Endodermal cell (in vitro differentiated cells): ENCODE results near the gene TMPRSS12. TPM values are rescaled to one million over a fixed set of nuclear protein-coding genes. Genes with fewer than 3 reads are reported as not detected.

ENCODE experiments used
- DNase-seq: peaks from one replicate; pipeline ENCODE4 v3.0.0-alpha.2; 2017
- H3K27ac ChIP-seq: 2 replicates; pipeline ENCODE4 v1.5.1; 2013; ENCODE audit warnings: mild to moderate bottlenecking, low read depth, low read length, moderate library complexity
- H3K27me3 ChIP-seq: 2 replicates; pipeline ENCODE4 v1.6.1; 2013; ENCODE audit warnings: mild to moderate bottlenecking, low read length, moderate library complexity; ENCODE audit not compliant: insufficient read depth, control insufficient read depth, poor library complexity, severe bottlenecking
- H3K36me3 ChIP-seq: 2 replicates; pipeline ENCODE4 v1.7.0; 2013; ENCODE audit warnings: mild to moderate bottlenecking, low read length, moderate library complexity; ENCODE audit not compliant: control insufficient read depth, insufficient read depth
- H3K4me1 ChIP-seq: one replicate; pipeline ENCODE4 v1.7.0; 2013; ENCODE audit warnings: low read length; ENCODE audit not compliant: control insufficient read depth, insufficient read depth
- H3K4me3 ChIP-seq: 2 replicates; pipeline ENCODE4 v1.5.1; 2013; ENCODE audit warnings: mild to moderate bottlenecking, low read length, moderate library complexity
- H3K9ac ChIP-seq: 2 replicates; pipeline ENCODE4 v1.6.1; 2013; ENCODE audit warnings: mild to moderate bottlenecking, low read length, moderate library complexity; ENCODE audit not compliant: poor library complexity, severe bottlenecking; ENCODE audit errors: extremely low read depth
- H3K9me3 ChIP-seq: 2 replicates; pipeline ENCODE4 v1.6.1; 2013; ENCODE audit warnings: mild to moderate bottlenecking, low read length, moderate library complexity; ENCODE audit not compliant: control insufficient read depth
- H3K27ac Mint-ChIP-seq: 2 replicates; pipeline ENCODE4 v1.8.0; 2020; ENCODE audit warnings: mixed read lengths
- H3K27me3 Mint-ChIP-seq: 2 replicates; pipeline ENCODE4 v1.8.0; 2021; ENCODE audit warnings: mild to moderate bottlenecking, mixed read lengths; ENCODE audit not compliant: insufficient read depth
- H3K36me3 Mint-ChIP-seq: 2 replicates; pipeline ENCODE4 v1.8.0; 2020; ENCODE audit warnings: low read depth, mixed read lengths
- H3K4me1 Mint-ChIP-seq: 2 replicates; pipeline ENCODE4 v1.8.0; 2020; ENCODE audit warnings: mixed read lengths
- H3K4me3 Mint-ChIP-seq: 2 replicates; pipeline ENCODE4 v1.8.0; 2020; ENCODE audit warnings: mild to moderate bottlenecking, moderate library complexity, mixed read lengths
- H3K9me3 Mint-ChIP-seq: 2 replicates; pipeline ENCODE4 v1.8.0; 2020; ENCODE audit warnings: mild to moderate bottlenecking, mixed read lengths
- CTCF ChIP-seq: fragments of 200-600 bp; sonication (generic); conservative IDR thresholded peaks from 2 replicates; pipeline ENCODE4 v1.5.0; 2021; ENCODE audit warnings: antibody characterized with exemption, mild to moderate bottlenecking
- WGBS, 2 experiments: methylation state at CpG; one replicate each; pipeline versions ENCODE4 v1.1.5 to v1.1.7; 2013; ENCODE audit warnings: missing lambda C conversion rate in 2 of 2, mixed read lengths in 1 of 2; ENCODE audit not compliant: insufficient coverage in 1 of 2, insufficient read length in 1 of 2; 5-methylcytosine and 5-hydroxymethylcytosine counted together
- total RNA-seq, 2 donors: library from RNA; stranded (reverse); fragmentation: NEBNext Ultra II Directional in 1 of 2; extraction: Animal tissue kit (Norgen Biotek cat#: 25700) in 1 of 2; gene quantifications; 2 replicates in 1 of 2; 3 replicates in 1 of 2; pipeline ENCODE4 v1.2.1, GENCODE V29; 2021

TMPRSS12 gene
- total RNA-seq, 2 donors from 2014 or later, result not detected

DNA sequence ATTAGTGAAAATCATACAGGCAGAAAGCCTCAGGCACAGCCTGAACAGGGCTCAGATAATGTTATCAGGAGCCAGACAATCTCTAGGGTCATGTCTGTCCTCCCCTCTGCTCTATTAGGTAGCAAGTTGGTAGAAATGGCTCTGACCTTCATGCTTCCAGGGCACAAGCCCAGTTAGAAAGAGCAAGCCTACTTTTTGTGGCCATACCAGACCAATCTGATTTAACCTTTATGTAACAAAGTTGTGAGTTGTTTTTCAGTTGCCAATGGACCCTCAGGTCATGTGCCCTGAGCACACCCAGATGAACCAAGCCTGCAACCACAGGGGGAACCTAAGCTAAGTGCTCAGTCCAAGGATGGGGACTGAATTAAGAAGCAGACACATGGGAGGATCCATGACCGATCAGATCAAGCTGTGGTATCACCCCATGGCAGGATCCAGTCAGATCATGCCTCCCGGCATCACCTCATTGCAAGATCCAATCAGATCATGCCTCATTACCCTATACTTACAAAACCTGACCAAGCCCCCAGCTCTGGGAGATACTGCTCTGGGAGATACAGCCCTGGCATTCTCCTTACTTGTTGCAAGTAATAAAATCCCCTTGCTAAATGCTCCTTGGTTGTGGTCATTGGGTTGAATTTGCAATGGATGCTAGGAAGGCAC is 90.9 kb downstream of the TMPRSS12 start:
- peak; percentile 75 for DNase-seq
- Mint-ChIP-seq H3K9me3 (no peaks in the 10 kb centered on the region), H3K27ac (no peak overlapping the region), H3K4me1 (peaks cover 17% of the 10 kb centered on the region), H3K4me3 (no peak overlapping the region), H3K27me3 (no peaks in the 10 kb centered on the region), H3K36me3 (peaks cover 5% of the 10 kb centered on the region)
- H3K36me3 ChIP-seq, result no peaks in the 10 kb centered on the region
- no peak for TF ChIP-seq CTCF
- H3K9me3 ChIP-seq, result peaks cover 18% of the 10 kb centered on the region
- H3K27ac ChIP-seq, result no peak overlapping the region
- H3K9ac ChIP-seq, result no peak overlapping the region
- 92% methylated on average over 2 of the region's 2 CpGs; no CpG with 5 or more reads in 1 of the 2 experiments for WGBS, 2 experiments
- H3K4me1 ChIP-seq, result no peaks in the 10 kb centered on the region
- H3K4me3 ChIP-seq, result no peak overlapping the region
- H3K27me3 ChIP-seq, result no peaks in the 10 kb centered on the region

DNA sequence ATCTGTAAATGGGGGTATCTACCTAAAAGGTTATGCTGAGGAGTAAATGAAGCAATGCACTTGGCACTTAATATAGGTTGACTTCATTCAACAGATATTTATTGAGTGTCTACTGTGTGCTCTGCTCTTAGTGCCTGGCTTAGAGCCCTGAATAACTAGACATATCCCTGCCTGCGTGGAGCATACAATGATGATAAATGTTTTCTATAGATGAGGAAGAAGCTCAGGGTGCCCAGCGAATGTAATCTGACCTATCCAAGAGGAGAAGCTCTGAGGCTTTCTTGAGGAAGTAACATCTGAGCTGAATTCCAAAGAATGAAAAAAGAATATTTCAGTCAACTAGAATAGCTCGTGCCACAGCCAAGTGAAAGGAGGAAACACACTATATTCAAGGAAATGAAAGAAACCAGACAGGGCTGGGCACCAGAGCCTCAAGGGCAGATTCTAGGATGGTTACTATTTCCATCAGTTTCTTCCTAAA is 91.7 kb downstream of the TMPRSS12 start:
- peaks cover 18% of the 10 kb centered on the region for H3K9me3 ChIP-seq
- no peak overlapping the region for H3K4me3 ChIP-seq
- DNase-seq, result no peak
- peaks cover 17% of the 10 kb centered on the region for H3K4me1 Mint-ChIP-seq
- no peaks in the 10 kb centered on the region for H3K36me3 ChIP-seq
- no peak overlapping the region for H3K27ac ChIP-seq
- TF ChIP-seq CTCF, result no peak
- H3K9me3 Mint-ChIP-seq, result no peaks in the 10 kb centered on the region
- no peaks in the 10 kb centered on the region for H3K4me1 ChIP-seq
- no peak overlapping the region for H3K27ac Mint-ChIP-seq
- H3K36me3 Mint-ChIP-seq, result peaks cover 5% of the 10 kb centered on the region
- H3K27me3 ChIP-seq, result no peaks in the 10 kb centered on the region
- no peaks in the 10 kb centered on the region for H3K27me3 Mint-ChIP-seq
- WGBS, 2 experiments, result 91 to 97% methylated on average over 3 of the region's 3 CpGs
- H3K9ac ChIP-seq, result no peak overlapping the region
- H3K4me3 Mint-ChIP-seq, result no peak overlapping the region

- Histone ChIP-seq H3K36me3 (no peaks in the 10 kb centered on the region), H3K9ac (no peak overlapping the region), H3K4me3 (no peak overlapping the region), H3K27ac (no peak overlapping the region), H3K27me3 (no peaks in the 10 kb centered on the region), H3K4me1 (no peaks in the 10 kb centered on the region), H3K9me3 (peaks cover 18% of the 10 kb centered on the region)
- 87 to 98% methylated on average over 5 to 6 of the region's 6 CpGs for WGBS, 2 experiments
- no peaks in the 10 kb centered on the region for H3K9me3 Mint-ChIP-seq
- DNase-seq, result peak; percentile 24
- H3K4me1 Mint-ChIP-seq, result peaks cover 17% of the 10 kb centered on the region
- H3K4me3 Mint-ChIP-seq, result no peak overlapping the region
- H3K36me3 Mint-ChIP-seq, result peaks cover 3% of the 10 kb centered on the region
- TF ChIP-seq CTCF, result no peak
- H3K27me3 Mint-ChIP-seq, result no peaks in the 10 kb centered on the region
- H3K27ac Mint-ChIP-seq, result no peak overlapping the region
Measured at GRCh38 chr12:50934981-50935807, 92.5 kb downstream of the TMPRSS12 start.
